GOT3 (cell line): ENCODE measurements around the gene AIFM3.
"Not testable (repeated sequence)": the region's sequence is repeated elsewhere in the genome, so short reads cannot be mapped to it uniquely, and the experiment has no call there.

Experiments used
- DNase-seq: peaks from one replicate; lab custom pipeline; 2025; ENCODE audit warnings: mixed read lengths; lab: John Stamatoyannopoulos, UW

AIFM3 gene

DNA sequence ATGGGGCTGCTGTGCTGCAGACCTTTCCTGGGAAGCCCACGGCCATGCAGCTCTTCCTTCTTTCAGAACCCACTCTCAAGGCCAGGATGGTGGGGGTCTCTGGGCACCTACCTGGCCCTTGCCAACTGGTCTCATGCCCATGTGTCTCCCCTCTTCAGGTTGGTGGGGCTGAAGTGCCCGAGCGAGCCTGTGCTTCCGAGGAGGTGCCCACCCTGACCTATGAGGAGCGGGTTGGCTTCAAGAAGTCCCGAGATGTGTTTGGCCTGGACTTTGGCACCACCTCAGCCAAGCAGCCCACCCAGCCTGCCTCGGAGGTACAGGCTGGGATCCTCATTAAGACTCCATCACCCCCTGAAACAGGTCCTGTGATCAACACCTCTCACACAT is 25.0 kb downstream of the AIFM3 start:
- DNase-seq, result no peak

DNA sequence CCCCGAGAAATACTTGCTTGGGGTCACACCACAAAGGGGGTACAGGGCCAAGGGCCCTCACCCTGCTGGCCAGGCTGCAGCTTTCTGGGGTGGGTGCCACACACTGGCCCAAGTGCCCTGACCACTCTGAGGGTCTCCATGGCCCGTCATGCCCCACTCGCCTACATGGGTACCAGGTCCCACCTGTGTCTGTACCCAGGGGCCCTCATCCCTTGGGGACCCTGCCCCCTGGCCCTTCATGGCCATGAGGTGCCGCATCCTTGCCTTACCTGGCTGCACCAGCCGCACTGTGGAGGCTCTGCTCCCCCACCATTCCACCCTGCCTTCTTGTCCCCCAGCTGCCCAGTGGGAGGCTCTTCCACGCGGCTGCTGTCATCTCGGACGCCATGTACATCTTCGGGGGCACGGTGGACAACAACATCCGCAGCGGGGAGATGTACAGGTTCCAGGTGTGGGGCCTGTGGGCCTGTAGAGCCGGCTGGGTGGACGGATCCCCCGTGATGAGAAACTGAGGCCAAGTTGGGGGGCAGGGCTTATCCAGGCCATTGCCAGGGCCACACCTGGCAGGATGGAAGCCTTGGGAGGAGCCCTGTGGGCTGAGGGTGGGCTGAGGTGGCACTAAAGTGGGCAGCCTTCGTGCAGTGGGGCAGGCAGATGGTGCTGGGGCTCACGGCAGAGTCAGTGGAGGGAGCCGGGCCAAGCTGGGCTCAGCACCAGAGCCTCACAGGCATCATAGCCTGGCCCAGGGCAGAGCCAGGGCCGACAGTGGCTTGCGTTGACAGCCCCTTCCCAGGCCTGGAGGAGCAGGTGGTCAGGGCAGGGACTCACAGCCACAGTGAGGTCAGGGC is 25.6 kb downstream of the AIFM3 start:
- no peak for DNase-seq

DNA sequence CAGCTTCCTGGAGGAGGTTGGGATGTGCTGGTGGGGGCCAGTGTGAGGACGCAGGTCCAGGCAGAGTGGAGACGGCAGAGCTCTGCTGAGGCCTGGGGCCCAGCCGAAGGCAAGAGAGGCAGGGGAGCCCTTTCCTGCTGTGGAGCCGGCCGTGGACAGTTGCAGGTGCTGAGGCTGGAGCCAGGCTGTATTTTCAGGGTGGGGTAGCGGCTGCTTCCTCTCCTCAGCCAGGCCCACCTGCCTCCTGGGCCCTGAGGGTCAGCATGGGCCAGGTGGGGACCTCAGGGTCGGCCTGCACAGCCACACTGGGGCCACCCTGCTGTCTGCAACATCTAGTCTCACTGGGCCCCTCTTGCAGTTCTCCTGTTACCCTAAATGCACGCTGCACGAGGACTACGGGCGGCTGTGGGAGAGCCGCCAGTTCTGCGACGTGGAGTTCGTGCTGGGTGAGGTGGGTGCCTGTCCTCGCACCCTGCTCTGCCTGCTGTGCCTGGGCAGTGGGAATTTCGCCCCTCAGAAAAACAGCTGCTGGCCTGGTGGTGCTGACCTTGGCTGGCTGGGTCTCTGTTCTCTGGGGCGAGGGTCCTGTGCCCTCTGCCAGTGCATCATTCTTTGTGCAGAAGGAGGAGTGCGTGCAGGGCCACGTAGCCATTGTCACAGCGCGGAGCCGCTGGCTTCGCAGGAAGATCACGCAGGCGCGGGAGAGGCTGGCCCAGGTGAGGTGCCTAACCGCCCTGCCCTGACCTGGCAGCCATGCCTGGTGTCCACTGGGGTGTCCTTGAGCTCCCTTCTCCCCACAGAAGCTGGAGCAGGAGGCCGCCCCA is 26.5 kb downstream of the AIFM3 start:
- DNase-seq, result no peak

- no peak for DNase-seq
Measured at GRCh38 chr22:20994128-20994901, 27.3 kb downstream of the AIFM3 start.

DNA sequence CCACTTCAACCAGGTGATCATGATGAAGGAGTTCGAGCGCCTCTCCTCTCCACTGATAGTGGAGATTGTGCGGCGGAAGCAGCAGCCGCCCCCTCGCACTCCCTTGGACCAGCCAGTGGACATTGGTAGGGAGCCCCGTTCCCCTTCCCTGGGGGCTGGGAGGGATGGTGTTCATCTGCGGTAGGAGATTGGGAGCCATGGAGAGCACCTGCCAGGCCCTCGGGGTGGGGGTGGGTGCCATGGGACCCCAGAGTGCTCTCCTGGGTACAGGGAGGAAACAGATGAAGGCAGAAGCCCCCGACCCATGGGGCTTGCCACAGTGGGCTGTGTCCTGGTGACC is 27.8 kb downstream of the AIFM3 start:
- DNase-seq, result no peak

DNA sequence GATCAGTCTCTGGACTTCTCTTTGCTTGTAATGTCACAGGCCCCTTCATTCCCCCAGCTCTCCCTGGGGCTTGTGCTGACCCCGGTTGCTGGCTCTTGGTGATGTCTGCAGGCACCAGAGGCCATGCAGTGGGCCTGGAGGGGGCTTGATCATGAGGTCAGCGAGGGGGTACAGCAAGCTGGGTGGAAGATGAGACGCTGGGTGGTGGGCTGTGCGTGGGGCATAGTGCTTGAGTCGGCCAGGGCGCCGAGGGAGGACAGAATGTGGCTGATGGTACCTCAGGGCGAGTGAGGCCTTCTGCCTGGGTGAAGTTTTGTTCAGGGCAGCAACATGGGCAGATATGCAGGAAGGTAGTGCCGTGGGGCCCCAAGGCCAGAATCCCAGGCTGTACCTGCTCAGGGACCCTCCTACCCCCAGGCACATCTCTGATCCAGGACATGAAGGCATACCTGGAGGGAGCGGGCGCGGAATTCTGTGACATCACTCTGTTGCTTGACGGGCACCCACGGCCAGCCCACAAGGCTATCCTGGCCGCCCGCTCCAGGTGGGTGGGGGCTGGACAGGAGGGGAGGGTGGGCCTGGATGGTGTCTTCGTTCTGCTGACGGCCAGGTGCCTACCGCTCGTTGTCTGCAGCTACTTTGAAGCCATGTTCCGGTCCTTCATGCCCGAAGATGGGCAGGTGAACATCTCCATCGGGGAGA is 28.4 kb downstream of the AIFM3 start:
- no peak for DNase-seq

DNA sequence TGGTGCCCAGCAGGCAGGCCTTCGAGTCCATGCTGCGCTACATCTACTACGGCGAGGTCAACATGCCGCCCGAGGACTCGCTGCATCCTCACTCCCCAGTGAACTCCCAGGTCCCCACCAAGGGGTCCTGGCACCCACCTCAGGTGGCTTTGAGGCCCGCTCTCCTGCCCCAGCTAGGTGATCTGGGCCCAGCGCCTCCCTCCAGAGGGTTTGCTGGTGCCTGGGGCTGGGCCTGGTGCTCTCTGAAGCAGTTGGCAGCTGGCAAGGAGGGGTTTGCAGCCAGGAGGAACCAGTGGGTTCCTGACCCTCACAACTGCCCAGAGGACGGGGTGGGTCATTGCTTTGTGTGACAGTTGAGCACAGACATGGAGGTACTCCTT is 29.0 kb downstream of the AIFM3 start:
- DNase-seq, result no peak

- no peak for DNase-seq
Measured at GRCh38 chr22:20996598-20997535, 29.8 kb downstream of the AIFM3 start.

DNA sequence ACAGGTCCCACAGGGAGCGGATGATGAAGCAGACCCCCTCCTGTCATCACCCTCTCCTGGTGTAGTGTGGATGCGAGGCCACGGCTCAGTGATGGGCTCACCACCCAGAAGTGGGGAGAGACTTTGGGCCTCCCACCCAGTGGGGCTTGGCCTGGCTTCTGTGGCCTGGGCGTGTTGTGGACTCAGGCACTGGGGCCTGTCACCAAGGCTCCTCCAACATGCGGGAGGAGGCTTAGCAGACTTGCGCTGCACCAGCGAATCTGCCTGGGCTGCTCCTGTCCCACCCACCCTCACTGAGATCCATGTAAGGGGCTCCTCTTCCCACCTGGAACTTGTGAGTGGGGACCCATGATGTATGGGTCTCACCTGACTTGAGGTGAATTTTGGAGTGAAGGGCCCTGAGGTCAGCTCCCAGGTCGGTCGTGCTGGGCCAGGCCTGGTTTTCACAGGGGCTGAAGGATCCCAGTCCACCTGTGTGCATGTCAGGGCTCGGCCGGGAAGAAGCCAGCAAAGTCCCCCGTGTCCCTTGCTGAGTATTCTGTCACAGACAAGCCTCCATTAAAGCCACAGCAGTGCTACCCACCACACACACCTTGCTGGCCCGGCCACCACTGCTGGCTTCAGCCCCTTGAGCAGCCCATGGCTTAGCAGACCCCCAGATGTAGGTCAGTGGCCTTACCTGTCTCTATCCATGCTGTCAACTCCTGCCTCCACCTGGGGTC is 30.6 kb downstream of the AIFM3 start:
- no peak for DNase-seq

DNA sequence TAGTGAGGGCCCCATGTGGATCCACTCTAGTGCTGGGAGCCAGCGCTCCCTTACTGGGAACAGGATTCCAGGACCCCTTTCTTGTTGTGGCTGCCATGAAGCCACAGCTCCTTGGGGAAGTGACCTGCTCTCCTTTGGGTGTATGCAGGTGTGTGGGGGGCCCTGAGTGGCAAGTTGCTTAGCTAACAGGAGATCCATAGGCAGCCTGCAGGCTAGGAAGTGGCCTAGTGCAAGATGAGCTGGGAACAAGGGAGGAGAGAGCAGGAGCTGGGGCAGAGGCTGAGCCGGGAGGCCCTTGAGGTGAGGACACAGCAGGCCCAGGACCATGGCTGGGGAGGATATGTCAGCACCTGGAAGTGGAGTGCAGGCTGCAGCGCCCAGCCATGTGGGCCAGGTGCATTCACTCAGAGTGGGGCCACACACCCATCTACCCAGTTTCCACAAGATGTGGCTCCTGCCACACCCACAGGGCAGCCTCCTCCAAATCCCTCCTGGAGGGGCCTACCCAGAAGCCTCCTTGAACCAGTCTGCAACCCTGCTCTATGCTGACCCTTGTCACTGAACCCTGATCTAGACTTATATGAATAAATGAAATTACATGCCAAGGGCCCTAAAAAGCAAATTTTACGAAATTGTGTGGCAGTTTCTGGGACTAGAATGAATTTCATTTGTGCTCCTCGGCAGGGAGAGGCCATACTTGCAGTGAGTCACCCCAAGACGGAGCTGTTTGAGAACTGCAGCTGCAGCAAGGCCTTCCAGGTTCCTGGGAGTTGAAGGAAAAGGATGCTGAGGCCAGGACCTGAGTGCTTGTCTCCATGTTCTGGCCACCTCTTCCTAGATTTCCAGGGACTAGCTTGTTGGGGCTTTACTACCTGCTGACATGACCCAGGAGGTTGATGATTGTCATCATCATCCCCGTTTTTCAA is 31.6 kb downstream of the AIFM3 start:
- DNase-seq, result no peak

DNA sequence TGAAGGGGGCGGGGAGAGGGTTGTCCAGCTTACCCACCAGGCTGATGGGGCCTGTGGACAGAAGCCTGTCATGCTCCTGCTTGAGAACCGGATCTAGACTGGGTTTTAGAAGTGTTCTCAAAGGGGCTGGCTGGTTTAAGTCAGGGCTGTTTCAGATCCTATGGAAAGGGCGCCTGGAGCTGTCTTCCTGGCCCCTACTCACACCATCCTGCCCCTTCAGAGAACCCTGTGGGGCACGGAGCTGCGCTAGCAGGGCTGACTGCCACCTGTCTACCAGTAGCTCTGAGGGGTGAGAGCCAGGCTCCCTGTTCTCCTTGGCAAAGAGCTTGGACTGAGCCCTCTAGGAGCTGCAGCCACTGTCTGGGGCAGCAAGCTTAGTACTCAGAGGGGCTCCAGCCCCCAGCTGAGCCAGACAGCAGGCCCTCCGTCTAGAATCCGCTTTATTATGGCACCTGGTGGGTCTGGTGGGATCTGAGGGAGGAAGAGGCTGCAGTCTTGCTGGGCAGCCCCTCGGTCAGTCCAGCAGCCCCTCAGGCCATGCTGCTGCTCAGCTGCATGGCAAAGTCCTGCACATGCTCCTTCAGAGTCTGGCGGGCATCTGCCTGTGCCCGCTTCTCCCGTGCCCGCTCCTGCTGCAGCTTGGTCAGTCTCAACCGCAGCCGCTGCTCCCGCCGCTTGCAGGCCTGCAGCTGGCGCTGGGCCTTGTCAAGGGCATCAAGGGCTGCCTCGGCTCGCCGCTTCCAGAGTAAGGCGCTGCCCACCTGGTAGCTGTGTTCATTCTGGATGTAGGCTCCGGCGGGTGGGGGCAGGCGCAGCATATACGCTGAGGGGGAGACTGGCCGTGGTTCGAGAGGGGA is 32.5 kb downstream of the AIFM3 start:
- DNase-seq, result no peak

DNA sequence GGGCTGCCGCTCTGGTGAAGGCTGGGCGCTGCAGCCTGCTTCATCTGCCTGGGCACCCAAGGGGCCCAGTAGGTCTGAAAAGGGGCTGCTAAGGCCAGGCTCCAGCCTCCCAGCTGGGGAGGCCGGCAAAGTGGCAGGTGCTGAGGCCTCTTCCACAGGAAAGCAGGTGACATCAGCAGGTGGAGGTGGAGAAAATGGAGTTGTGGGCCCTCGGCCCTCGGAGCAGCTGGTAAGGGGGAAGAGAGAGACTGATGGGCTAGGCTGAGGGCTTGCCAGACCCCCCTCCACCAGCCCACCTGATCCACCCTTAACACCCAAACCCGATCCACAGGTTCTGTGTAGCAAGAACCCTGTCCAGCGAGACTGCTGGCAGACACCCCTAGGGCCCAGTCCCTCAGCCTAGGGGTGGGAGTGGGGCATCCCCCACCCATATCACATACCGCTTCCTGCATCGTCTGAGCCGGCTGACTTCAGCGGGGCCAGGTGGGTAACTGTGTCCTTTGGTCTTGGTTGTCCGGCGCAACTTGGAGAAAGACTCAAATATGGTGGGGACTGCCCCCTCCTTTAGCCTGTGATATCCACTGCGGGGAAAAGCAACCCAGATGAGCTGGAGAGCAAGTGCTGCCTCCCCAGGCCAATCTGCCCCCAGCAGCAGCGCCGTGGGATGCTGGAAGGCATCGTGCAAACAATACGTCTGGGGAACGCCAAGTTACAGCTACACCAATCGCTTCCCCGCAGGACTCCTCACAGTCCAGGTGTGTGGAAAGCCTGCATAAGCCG is 33.3 kb downstream of the AIFM3 start:
- DNase-seq, result no peak

- no peak for DNase-seq
Measured at GRCh38 chr22:21000987-21001600, 34.0 kb downstream of the AIFM3 start.

DNA sequence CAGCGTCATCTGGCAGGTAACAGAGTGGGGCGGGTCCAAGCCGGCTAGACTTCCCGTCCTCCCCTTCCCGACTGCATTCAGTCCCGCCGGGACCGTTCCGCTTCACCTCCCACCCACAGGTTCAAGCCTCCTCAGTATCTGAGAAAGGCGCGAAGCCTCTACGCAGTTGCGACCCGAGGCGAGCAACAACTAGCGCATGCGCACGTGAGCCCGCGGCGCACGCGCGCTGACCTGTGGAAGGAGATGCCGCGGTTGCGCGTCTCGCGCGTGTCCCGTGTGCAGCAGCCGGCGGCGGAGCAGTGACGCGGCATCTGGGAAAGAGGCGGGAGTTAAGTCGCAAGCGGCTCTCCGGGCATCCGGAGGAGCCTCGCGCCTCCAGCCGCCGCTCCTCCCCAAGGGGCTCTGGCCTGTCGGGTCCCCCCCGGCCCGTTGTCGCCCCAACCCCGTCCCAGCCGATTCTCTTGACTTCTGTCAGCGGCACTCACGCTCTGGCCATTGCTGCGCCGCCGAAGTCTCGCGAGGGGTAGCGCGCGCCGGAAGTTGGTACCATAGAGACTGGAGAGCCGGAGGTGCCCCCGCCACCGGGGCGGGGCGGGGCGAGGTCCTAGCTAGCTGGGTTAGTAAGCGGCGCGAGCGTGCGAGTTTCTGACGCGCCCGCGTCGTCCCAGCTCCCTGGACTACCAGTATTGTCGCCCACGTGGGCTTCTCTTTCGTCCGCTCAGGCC is 34.7 kb downstream of the AIFM3 start, which contains the start of gene THAP7:
Gene THAP7 (minus strand): TSS at position 518 of the 725 bp plus-strand sequence. CDS start 207 bp downstream, at position 311.
- DNase-seq, result peak; percentile 93

- DNase-seq, result no peak
Measured at GRCh38 chr22:21003782-21004181, 36.7 kb downstream of the AIFM3 start.

DNA sequence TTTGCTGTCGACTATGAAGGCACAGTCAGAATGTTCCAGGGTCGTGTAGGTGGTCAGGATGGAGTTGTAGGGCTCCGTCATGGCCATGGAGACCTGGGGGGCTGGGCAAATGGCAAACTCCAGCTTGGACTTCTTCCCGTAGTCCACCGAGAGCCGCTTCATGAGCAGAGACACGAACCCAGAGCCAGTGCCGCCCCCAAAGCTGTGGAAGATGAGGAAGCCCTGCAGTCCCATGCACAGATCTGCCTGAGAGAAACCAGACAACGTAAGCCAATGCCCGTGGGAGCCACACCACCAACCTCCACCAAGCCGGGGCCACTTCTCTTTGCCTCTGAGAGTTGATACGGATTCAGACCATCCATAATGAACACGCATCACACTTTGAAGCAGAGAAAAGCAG is 42.2 kb downstream of the AIFM3 start:
- not testable (repeated sequence) for DNase-seq
